Endometrium (tissue), 2 donors: Measurements from ENCODE around the gene KCNB1.
"Not testable (repeated sequence)": the region's sequence is repeated elsewhere in the genome, so short reads cannot be mapped to it uniquely, and the experiment has no call there.

ENCODE experiments used
- FAIRE-seq: peaks from 2 replicates; lab custom pipeline; 2012; peaks lifted over from hg19 to GRCh38; lab: Jason Lieb, UNC
- donor health status: control.
- donor health status: control.

Gene KCNB1

GRCh38 chr20:49318430-49319207 lies 163.8 kb downstream of the KCNB1 start:
- no peak for FAIRE-seq

GRCh38 chr20:49318091-49318429 lies 164.4 kb downstream of the KCNB1 start:
- no peak for FAIRE-seq

- FAIRE-seq, result no peak
Observed at GRCh38 chr20:49316704-49317103, 165.8 kb downstream of the KCNB1 start.

- no peak for FAIRE-seq
Observed at GRCh38 chr20:49315580-49315979, 166.9 kb downstream of the KCNB1 start.

GRCh38 chr20:49314052-49314451 lies 168.4 kb downstream of the KCNB1 start:
- FAIRE-seq, result not testable (repeated sequence)
